Middle frontal gyrus (tissue), 1 donor: Measurements from ENCODE around the gene CHEK2.
"Not testable (repeated sequence)": the region's sequence is repeated elsewhere in the genome, so short reads cannot be mapped to it uniquely, and the experiment has no call there.

Experiments used
- DNase-seq: peaks from one replicate; pipeline ENCODE4 v3.0.0-alpha.2; 2015; ENCODE audit warnings: low spot score; ENCODE audit errors: extremely low spot score

The CHEK2 gene

DNA sequence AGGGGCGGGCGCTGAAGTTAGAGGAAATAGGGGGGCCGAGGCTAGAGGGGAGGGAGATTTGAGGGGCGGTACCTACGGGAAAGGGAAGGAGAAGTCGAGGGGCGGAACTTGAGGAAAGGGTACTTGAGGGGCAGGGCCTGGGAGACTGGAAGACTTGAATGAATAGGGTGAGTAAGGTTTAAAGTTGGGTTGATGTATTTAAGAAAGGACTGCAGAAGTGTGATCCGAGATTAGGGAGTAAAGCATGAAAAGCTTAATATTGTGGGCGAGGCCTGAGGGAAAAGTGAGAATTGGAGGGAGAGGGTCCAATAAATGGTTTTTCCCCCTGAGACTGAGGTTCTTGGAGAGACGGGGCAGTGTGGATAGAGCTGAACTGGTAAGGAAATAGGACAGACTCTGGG is 942 bp upstream of the CHEK2 start:
- DNase-seq: no peak

DNA sequence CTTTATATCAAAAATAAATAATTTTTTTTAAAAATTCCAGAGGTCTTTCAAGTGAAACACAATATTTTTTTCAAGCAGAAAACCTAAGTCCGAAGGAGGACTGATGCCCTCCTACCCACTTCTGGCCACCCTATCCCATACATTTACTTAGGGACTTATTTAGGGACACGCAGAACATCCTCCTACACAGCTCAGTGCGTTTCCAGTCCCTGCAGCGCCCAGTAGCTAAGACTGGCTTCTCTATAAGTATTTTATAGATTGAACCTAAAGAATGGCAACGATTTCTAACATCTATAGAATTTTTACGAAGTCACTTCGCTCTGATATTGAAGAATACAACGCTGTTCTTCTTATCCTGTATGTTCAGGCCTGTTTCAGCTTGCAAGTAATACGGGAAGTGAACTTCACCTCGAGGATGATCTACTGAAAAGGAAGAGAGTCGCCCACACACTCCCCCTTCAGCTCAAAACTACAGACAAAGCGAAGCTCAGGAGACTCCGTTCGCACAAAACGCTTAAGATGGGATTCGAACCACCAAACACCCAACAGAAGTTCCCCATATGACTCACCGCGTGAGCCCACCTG is 328 bp downstream of the CHEK2 start:
- no peak for DNase-seq

DNA sequence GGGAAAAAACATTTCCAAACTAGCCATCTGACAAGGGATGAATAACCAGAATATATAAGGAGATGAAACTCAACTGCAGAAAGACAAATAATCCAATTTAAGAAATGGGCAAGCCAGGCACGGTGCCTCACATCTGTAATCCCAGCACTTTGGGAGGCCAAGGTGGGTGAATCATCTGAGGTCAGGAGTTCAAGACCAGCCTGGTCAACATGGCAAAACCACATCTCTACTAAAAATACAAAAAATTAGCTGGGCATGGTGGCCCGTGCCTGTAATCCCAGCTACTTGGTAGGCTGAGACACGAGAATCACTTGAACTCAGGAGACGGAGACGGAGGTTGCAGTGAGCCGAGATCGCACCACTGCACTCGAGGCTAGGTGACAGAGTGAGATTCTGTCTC is 2.7 kb downstream of the CHEK2 start:
- DNase-seq: not testable (repeated sequence)

DNA sequence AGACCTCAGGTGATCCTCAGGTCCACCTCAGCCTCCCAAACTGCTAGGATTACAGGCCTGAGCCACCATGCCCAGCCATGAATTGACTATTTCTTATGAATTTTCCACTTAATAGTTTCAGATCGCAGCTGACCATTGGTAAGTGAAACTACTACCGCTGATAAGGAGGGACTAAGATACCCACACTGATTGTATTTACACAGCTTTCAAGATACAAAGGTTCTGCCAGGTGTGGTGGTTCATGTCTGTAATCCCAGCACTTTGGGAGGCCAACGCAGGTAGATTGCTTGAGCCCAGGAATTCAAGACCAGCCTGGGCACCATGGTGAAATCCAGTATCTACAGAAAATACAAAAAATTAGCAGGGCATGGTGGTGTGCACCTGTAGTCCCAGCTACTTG is 3.9 kb downstream of the CHEK2 start:
- no peak for DNase-seq

DNA sequence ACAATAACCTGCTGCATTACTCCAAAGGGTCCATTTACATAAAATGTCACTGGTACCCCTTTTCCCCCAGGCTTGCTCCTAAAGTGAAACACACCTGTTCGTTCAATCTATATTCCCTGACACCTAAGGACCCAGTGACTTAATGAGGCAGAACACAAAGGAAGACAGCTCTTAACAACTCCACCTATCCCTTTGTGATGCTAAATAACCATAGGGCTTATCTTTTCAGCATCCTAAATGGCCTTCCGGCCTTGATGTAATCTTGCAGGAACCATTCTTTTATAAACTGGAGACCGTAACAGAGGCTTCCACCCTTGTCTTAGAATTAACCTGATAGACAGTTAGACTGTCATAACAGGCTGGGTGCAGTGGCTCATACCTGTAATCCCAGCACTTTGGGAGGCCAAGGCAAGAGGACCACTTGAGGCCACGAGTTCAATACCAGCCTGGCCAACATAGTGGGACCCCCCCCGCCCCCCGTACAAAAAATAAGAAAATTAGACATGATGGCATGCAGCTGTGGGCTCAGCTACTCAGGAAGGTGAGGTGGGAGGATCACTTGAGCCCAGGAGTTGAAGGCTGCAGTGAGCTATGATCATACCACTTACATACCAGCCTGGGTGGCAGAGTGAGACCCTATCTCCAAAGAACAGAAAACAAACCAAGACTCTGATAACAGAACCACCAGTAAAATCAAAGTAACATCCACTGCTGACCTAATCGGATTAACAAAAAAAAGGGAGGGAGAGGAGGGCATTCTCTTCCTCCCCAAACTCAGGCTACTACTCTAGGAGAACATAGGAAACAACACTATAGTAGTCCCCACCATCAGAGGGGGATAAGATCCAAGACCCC is 5.1 kb downstream of the CHEK2 start:
- DNase-seq: no peak

DNA sequence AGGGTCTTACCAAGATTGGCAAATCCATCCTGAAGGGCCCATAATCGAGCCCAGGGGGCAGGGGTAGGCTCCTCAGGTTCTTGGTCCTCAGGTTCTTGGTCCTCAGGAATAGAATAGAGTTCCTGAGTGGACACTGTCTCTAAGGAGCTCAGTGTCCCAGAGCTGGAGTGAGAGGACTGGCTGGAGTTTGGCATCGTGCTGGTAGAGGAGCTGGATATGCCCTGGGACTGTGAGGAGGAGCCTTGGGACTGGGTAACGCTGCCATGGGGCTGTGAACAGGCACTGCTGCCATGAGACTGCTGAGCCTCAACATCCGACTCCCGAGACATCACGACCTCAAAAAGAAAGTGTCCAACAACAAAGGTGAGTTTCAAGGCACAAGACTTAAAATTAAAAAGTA is 7.2 kb downstream of the CHEK2 start:
- DNase-seq: no peak

DNA sequence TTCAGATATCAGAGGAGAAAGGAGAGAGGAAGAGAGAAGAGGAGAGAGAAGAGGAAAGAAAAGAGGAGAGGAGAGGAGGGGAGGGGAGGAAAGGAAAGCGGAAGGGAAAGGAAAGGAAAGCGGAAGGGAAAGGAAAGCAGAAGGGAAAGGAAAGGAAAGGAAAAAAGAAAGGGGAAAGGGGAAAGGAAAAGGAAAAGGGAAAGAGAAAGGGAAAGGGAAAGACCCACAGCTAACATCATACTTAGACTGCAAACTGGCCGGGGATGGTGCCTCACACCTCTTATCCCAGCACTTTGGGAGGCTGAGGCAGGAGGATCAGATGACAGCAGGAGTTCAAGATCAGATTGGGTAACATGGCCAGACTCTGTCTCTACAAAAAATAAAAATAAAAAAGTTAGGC is 11.4 kb downstream of the CHEK2 start:
- no peak for DNase-seq

DNA sequence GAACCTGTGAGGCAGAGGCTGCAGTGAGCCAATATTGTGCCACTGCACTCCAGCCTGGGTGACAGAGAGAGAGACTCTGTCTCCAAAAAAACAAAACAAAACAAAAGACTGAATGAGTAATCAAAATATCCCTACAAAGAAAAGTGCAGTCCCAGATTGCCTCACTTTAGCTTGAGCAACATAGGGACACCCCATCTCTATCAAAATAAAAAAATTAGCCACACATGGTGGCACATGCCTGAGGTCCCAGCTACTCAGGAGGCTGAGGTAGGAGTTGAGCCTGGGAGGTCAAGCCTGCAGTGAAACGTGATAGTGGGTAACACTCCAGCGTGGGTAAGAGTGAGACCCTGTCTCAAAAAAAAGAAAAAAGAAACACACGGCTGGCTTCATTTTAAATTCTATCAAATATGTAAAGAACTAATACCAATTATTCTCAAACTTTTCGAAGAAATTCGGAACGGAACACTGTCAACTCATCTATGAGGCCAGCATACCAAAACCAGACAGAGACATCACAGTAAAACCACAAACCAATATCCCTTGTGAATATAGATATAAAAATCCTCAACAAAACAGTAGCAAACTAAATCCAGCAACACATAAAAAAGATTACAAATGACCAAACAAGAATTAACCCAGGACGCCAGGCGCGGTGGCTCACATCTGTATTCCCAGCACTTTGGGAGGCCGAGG is 12.9 kb downstream of the CHEK2 start:
- DNase-seq: no peak

DNA sequence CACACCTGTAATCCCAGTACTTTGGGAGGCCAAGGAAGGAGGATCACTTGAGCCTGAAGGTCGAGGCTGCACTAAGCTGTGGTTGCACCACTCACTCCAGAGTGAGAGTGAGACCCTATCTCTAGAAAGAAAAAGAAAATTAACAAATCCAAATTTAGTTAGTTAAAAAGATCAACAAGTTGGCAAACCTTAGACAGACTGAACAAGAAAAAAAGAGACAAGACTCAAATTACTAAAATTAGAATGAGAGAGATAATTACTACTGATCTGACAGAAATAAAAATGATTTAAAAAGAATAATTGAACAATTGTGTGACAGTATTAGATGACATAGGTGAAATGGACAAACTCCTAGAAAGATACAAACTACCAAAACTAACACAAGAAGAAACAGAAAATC is 13.6 kb downstream of the CHEK2 start:
- no peak for DNase-seq

DNA sequence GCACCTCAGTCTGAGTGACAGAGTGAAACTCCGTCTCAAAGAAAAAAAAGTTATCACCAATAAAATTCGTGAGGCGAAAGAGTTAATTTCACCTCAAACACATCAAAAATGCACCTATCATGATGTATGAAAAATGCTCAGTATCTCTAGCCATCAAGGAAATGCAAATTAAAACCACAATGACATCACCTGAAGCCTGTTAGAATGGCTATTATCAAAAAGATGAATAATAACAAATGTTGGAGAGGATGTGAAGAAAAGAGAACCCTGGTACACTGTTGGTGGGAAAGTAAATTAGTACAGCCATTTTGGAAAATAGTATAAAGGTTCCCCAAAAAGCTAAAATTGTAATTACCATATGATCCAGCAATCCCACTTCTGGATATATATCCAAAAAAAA is 23.6 kb downstream of the CHEK2 start:
- DNase-seq: no peak

DNA sequence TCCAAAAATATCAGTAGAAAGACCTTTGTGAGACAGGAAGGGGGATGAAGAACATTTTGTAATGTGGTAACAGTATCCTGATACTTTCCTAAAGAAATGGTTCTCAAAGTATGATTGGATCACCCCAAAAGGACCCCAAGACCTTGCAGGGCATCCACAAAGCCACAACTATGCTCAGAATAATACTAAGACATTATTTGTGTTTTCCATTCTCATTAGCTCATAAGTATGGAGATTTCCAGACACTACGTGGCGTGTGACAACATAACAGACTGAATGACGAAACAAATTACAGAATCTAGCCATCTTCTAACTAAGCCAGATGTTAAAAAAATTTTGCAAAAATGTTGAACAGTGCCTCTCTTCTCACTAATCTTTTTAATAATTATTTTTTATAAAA is 24.9 kb downstream of the CHEK2 start:
- no peak for DNase-seq

DNA sequence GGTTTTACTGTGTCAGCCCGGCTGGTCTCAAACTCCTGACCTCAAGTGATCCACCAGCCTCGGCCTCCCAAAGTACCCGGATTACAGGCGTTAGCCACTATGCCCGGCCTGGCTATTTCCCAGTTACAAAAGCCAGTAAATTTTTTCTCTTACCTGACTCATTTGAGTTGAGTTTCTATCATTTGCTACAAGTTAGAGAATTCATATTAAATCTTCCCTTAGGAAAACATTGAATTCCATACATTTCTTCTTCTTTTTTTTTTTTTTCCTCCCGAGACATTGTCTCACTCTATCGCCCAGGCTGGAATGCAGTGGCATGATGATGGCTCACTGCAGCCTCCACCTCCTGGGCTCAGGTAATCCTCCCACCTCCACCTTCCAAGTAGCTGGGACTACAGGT is 26.0 kb downstream of the CHEK2 start:
- no peak for DNase-seq

DNA sequence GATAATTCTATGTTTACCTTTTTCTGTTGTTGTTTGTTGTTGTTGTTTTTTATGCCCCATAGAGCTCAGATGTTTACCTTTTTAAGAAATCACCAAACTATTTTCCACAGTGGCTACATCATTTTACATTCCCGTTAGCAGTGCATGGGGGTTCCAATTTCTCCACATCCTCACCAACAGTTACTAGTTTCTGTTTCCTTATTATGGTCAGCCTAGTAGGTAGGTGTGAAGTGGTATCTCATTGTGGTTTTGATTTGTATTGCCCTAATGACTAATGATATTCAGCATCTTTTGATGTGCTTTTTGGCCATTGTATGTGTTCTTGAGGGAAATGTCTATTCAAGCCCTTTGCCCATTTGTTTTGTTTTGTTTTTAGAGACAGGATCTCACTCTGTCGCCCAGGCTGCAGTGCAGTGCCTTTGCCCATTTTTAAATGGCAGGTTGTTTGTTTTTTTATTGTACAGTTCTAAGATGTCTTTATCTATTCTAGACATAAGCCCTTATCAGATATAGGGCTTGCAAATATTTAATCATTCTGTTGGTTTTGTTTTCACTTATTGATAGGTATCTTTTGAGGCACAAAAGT is 27.5 kb downstream of the CHEK2 start:
- DNase-seq: no peak

DNA sequence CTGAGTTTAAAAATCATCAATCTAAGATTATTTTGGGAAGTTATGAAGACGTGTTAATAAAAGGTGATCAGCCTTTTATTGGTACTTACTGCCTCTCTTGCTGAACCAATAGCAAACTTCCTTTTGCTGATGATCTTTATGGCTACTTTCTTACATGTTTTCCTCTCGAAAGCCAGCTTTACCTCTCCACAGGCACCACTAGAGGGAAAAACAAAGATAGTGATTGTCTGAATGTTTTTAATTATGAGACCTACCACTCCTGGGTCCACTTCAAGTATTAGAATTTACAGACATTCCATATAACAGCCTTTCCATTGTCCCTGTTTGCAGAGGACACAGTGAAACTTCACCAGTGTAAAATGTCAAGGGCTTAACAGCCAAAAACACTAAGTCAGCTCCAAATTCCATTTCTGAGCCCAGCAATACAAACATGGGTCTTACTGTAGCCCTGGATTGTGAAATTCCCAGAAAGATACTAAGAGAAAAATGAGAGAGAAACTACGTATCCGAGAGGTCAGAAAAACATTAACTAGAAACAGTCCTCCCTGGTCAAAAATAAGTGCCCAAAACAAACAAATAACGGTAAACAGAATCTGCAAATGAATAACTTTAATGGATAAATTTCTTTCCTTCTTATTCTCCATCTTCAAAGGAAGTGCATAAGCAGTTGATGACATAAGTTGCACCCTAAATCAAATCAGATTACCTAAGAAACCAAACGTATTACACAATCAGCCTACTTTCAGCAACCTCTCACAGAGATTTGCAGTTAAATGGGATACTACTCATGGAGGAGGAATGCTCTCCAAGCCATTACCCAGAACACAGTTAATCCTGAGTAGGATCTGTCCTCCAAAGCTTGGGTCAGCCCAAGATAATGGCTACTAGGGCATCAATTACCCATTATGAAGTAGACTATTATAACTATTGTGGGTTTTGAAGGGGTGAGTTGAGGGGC is 29.5 kb downstream of the CHEK2 start:
- DNase-seq: no peak

DNA sequence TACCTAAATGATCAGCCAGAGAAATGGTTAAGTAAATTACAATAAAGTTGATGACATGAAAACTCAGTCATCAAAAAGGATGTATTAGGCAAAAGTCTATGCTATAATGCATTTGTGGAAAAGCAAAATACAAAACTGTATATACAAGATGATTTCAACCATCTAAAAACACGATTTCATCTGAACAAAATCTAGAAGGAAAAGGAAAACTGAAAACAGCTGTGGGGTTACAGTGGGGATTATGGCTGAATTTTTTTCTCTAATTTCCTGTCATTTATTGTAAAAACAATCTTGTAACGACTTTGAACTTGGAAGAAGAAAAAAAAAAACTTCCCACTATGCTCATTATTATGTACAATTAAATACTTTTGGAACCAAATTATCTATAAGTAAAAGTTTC is 30.3 kb downstream of the CHEK2 start:
- DNase-seq: no peak

DNA sequence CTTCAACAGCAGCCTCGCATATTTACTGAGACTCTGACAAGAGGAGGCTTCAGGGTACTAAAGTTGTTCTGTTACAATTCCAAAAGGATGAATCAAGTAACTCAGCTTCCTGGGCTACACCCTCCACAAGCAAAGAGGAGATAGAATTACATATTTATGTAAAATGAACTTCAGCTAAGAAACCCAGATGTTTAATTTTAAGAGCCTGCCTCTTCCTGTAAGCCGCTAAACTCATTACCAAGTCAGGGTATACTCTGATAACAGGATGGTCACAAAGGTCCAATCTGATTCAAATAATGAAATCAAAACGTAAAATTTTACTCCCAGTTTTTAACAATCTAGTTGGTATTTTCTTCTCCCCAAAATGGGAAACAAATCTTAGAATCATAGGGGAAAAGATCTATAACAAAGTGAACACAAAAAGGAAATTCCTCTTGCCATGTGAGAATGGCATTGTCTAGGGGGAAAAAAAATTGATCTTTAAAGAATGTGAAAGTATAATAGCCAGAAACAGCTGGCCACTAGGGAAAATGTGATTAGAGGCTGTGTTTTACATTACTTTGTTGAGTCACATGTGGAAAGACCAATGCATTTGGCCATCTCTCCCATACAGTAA is 30.9 kb downstream of the CHEK2 start:
- no peak for DNase-seq

DNA sequence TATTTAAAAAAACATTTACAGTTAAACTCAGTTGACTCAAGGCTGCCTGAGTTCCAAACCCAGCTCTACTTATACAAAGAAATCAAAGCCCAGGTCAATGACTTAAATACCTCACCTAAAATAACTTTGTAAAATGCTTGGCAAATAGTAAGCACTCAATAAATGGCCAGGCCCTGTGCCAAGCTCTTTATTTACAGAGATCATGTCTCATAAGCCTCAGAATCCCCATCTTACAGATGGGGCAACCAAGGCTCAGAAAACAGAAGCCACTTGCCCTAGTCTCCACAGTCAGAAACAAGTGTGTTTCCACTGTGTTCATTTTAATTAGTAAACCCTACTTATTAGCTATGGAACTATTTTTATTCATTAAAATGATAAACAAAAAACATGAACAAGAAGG is 31.5 kb downstream of the CHEK2 start:
- no peak for DNase-seq

DNA sequence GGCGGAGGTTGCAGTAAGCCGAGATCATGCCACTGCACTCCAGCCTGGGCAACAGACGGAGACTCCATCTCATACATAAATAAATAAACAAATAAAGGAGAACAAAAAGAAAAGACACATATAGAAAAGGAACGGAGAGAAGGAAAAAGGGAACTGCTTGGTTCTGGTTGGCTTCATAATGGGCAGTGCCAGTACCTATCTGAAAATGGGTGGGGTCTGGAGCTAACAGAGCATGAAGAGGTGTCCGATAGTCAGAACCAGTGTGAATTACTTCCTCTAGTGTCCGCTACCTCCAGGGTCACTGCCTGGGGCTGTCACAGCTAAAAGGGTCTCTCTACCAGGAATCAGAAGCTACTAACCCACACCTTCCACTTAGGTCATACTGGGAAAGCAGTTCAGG is 34.8 kb downstream of the CHEK2 start:
- DNase-seq: no peak

DNA sequence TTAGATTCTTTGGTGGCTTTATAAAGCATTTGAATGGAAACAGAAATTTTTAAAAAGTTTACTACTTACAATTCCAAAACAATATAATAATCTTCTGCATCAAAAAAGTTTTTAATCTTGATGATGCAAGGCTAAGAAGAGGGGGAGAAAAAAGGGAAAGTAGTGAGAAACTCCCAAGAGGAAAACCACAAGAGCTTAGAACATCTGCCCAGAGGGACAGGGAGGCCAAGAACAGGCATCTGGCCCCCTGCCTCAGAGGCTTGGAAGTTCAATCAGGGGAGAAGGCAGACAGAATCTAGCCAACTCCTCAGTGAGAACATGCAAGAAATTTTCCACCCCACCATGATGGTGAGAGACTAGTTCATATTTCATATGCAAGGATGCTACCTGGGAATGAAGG is 38.2 kb downstream of the CHEK2 start:
- DNase-seq: no peak

DNA sequence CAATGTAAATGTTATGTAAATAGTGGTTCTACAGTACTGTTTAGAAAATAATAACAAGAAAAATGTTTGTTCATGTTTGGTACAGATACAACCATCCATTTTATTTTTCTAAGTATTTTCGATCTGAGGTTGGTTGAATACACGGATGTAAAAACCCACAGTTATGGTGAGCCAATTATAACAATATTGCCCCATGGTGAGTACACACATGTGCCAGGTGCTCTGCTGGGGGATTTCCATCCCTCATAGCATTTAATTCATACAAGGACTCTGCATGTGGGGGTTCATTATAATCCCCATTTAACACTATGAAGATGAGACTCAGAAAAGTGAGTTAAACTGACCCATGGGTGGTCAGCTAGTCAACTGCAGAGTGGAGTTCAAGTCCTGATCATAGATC is 38.7 kb downstream of the CHEK2 start:
- DNase-seq: no peak
